ENCODE results near the gene CDS2. TPM values are rescaled to one million over a fixed set of nuclear protein-coding genes. Genes with fewer than 3 reads are reported as not detected.

CDS2 gene
- total RNA-seq, 1 experiment from 2014 or later: 49.1 TPM

GRCh38 chr20:5181958-5182357, 55.1 kb downstream of the CDS2 start (continued):
- TF ChIP-seq ZNF263 (CRISPR knock-in tag; IDR thresholded peaks at IDR 0.05; ENCODE audit: low read depth) (no peak), SOX15 (CRISPR knock-in tag; IDR thresholded peaks at IDR 0.05) (no peak), PREB (CRISPR knock-in tag; IDR thresholded peaks at IDR 0.05; ENCODE audit: borderline replicate concordance) (no peak), GRHL2 (CRISPR knock-in tag; IDR thresholded peaks at IDR 0.05; ENCODE audit: insufficient replicate concordance, severe bottlenecking) (no peak), USF2 (CRISPR knock-in tag; IDR thresholded peaks at IDR 0.05) (no peak), E2F5 (CRISPR knock-in tag; IDR thresholded peaks at IDR 0.05) (no peak), ZNF423 (CRISPR knock-in tag; IDR thresholded peaks at IDR 0.05) (no peak), TEAD4 (CRISPR knock-in tag; IDR thresholded peaks at IDR 0.05) (no peak), FOXK1 (CRISPR knock-in tag; IDR thresholded peaks at IDR 0.05) (no peak), PRDM15 (CRISPR knock-in tag; IDR thresholded peaks at IDR 0.05) (no peak)

GRCh38 chr20:5182615-5183254, 55.9 kb downstream of the CDS2 start:
- H3K27ac Mint-ChIP-seq: no peak overlapping the region
- CTCF ChIA-PET: interaction anchor here (0.9 to 1.4 kb wide), 3 partner anchors 9 to 56 kb away, joined by 3 to 6 read pairs (median 4); partner anchors contain the start of gene CDS2

More at GRCh38 chr20:5182615-5183254, 55.9 kb downstream of the CDS2 start:
- H3K27me3 Mint-ChIP-seq (ENCODE audit: low read depth): no peaks in the 10 kb centered on the region
- peaks cover 12% of the 10 kb centered on the region for H3K4me1 Mint-ChIP-seq
- H3K9me3 Mint-ChIP-seq: no peaks in the 10 kb centered on the region
- POLR2A ChIA-PET: no interaction called here
- H3K4me3 Mint-ChIP-seq: no peak overlapping the region
- TF ChIP-seq TCF7 (CRISPR knock-in tag; IDR thresholded peaks at IDR 0.05; ENCODE audit: low read depth) (no peak), MAX (CRISPR knock-in tag; IDR thresholded peaks at IDR 0.05) (no peak), GABPB1 (CRISPR knock-in tag; IDR thresholded peaks at IDR 0.05) (no peak), ATF2 (CRISPR knock-in tag; IDR thresholded peaks at IDR 0.05; ENCODE audit: borderline replicate concordance, low read depth) (no peak), PRDM15 (CRISPR knock-in tag; IDR thresholded peaks at IDR 0.05) (no peak), CREM (CRISPR knock-in tag; IDR thresholded peaks at IDR 0.05) (no peak), IRF2 (CRISPR knock-in tag; IDR thresholded peaks at IDR 0.05; ENCODE audit: borderline replicate concordance, low read depth) (no peak), GRHL2 (CRISPR knock-in tag; IDR thresholded peaks at IDR 0.05; ENCODE audit: insufficient replicate concordance, severe bottlenecking) (no peak), ETV6 (CRISPR knock-in tag; IDR thresholded peaks at IDR 0.05) (no peak)
- H3K36me3 Mint-ChIP-seq: peaks cover 40% of the 10 kb centered on the region
- DNase-seq (ENCODE audit: low spot score): no peak
- no peak for ATAC-seq
